ENCODE measurements around the gene PALMD.

GRCh38 chr1:99680270-99680669, 34.4 kb downstream of the PALMD start:
- TF ChIP-seq CTCF (IDR thresholded peaks at IDR 0.05; ENCODE audit: low read length) (no peak), EZH2phosphoT487 (IDR thresholded peaks at IDR 0.05; ENCODE audit: low read length) (no peak), EZH2 (optimal IDR thresholded peaks at IDR 0.05; ENCODE audit: low read depth, low read length) (no peak)
